Effector memory CD4-positive, alpha-beta T cell (primary cell): Measurements from ENCODE around the gene CASTOR1.

Source experiments
- DNase-seq, 3 donors: peaks; one replicate each; pipeline ENCODE4 v3.0.0-alpha.2; 2020
- H3K27ac ChIP-seq: 2 replicates; pipeline ENCODE4 v1.7.0; 2013; ENCODE audit warnings: mild to moderate bottlenecking, low read length, moderate library complexity; ENCODE audit not compliant: insufficient read depth, poor library complexity, severe bottlenecking
- H3K27me3 ChIP-seq: replicated peaks from 2 replicates; pipeline ENCODE4 v1.7.0; 2013; ENCODE audit warnings: mild to moderate bottlenecking, low read length; ENCODE audit not compliant: insufficient read depth, control insufficient read depth, poor library complexity, severe bottlenecking
- H3K36me3 ChIP-seq: 2 replicates; pipeline ENCODE4 v1.7.0; 2013; ENCODE audit warnings: mild to moderate bottlenecking, low read length, moderate library complexity; ENCODE audit not compliant: control insufficient read depth, insufficient read depth
- H3K4me1 ChIP-seq: 2 replicates; pipeline ENCODE4 v1.7.0; 2013; ENCODE audit warnings: low read length, mild to moderate bottlenecking; ENCODE audit not compliant: control insufficient read depth, insufficient read depth, poor library complexity, severe bottlenecking
- H3K4me3 ChIP-seq: 2 replicates; pipeline ENCODE4 v1.7.0; 2013; ENCODE audit warnings: low read length, low read depth, mild to moderate bottlenecking; ENCODE audit not compliant: insufficient read depth, poor library complexity, severe bottlenecking
- H3K9me3 ChIP-seq: 2 replicates; pipeline ENCODE4 v1.7.0; 2013; ENCODE audit warnings: mild to moderate bottlenecking, low read length, moderate library complexity; ENCODE audit not compliant: control insufficient read depth

CASTOR1 gene

GRCh38 chr22:30285846-30286200 lies 3.5 kb downstream of the CASTOR1 start:
- Histone ChIP-seq H3K27ac (no peak overlapping the region), H3K27me3 (no peaks in the 10 kb centered on the region), H3K4me1 (peaks cover 34% of the 10 kb centered on the region), H3K9me3 (no peaks in the 10 kb centered on the region), H3K4me3 (no peak overlapping the region), H3K36me3 (no peaks in the 10 kb centered on the region)
- DNase-seq: no peak

GRCh38 chr22:30285176-30285845 lies 4.0 kb downstream of the CASTOR1 start:
- DNase-seq: no peak
- Histone ChIP-seq H3K4me1 (peaks cover 29% of the 10 kb centered on the region), H3K27me3 (no peaks in the 10 kb centered on the region), H3K9me3 (no peaks in the 10 kb centered on the region), H3K36me3 (no peaks in the 10 kb centered on the region), H3K27ac (no peak overlapping the region), H3K4me3 (no peak overlapping the region)

GRCh38 chr22:30284666-30285065 lies 4.6 kb downstream of the CASTOR1 start:
- Histone ChIP-seq H3K4me1 (peaks cover 26% of the 10 kb centered on the region), H3K27ac (no peak overlapping the region), H3K4me3 (no peak overlapping the region), H3K9me3 (no peaks in the 10 kb centered on the region), H3K27me3 (no peaks in the 10 kb centered on the region), H3K36me3 (no peaks in the 10 kb centered on the region)
- no peak for DNase-seq

- Histone ChIP-seq H3K4me3 (no peak overlapping the region), H3K4me1 (peaks cover 26% of the 10 kb centered on the region), H3K27me3 (no peaks in the 10 kb centered on the region), H3K9me3 (no peaks in the 10 kb centered on the region), H3K36me3 (no peaks in the 10 kb centered on the region), H3K27ac (no peak overlapping the region)
- DNase-seq: no peak
These were observed 5.1 kb downstream of the CASTOR1 start for GRCh38 chr22:30284172-30284571.

- Histone ChIP-seq H3K4me1 (peaks cover 17% of the 10 kb centered on the region), H3K27ac (no peak overlapping the region), H3K9me3 (no peaks in the 10 kb centered on the region), H3K27me3 (no peaks in the 10 kb centered on the region), H3K4me3 (no peak overlapping the region), H3K36me3 (no peaks in the 10 kb centered on the region)
- DNase-seq: no peak
These were observed 6.0 kb downstream of the CASTOR1 start for GRCh38 chr22:30283342-30283741.

- Histone ChIP-seq H3K4me3 (no peak overlapping the region), H3K9me3 (no peaks in the 10 kb centered on the region), H3K27me3 (no peaks in the 10 kb centered on the region), H3K36me3 (no peaks in the 10 kb centered on the region), H3K27ac (no peak overlapping the region), H3K4me1 (peaks cover 11% of the 10 kb centered on the region)
- no peak for DNase-seq
These were observed 6.7 kb downstream of the CASTOR1 start for GRCh38 chr22:30282616-30283046.

GRCh38 chr22:30280505-30280904 lies 8.8 kb downstream of the CASTOR1 start:
- Histone ChIP-seq H3K27me3 (no peaks in the 10 kb centered on the region), H3K4me3 (no peak overlapping the region), H3K4me1 (peaks cover 20% of the 10 kb centered on the region), H3K36me3 (no peaks in the 10 kb centered on the region), H3K9me3 (no peaks in the 10 kb centered on the region), H3K27ac (no peak overlapping the region)
- DNase-seq: no peak

GRCh38 chr22:30279932-30280331 lies 9.4 kb downstream of the CASTOR1 start:
- Histone ChIP-seq H3K27me3 (no peaks in the 10 kb centered on the region), H3K27ac (no peak overlapping the region), H3K4me3 (no peak overlapping the region), H3K9me3 (no peaks in the 10 kb centered on the region), H3K36me3 (no peaks in the 10 kb centered on the region), H3K4me1 (peaks cover 26% of the 10 kb centered on the region)
- DNase-seq: no peak

GRCh38 chr22:30279046-30279788 lies 10.1 kb downstream of the CASTOR1 start:
- H3K27ac ChIP-seq: no peak overlapping the region
- DNase-seq: no peak
- H3K36me3 ChIP-seq: no peaks in the 10 kb centered on the region
- H3K4me1 ChIP-seq: peaks cover 26% of the 10 kb centered on the region
- no peak overlapping the region for H3K4me3 ChIP-seq
- H3K27me3 ChIP-seq: no peaks in the 10 kb centered on the region
- H3K9me3 ChIP-seq: no peaks in the 10 kb centered on the region

- H3K27ac ChIP-seq: no peak overlapping the region
- no peaks in the 10 kb centered on the region for H3K9me3 ChIP-seq
- H3K4me3 ChIP-seq: no peak overlapping the region
- no peaks in the 10 kb centered on the region for H3K36me3 ChIP-seq
- no peaks in the 10 kb centered on the region for H3K27me3 ChIP-seq
- H3K4me1 ChIP-seq: peaks cover 20% of the 10 kb centered on the region
- no peak for DNase-seq
These were observed 11.6 kb downstream of the CASTOR1 start for GRCh38 chr22:30277547-30278344.
